ENCODE results near the gene SPSB4. TPM values are rescaled to one million over a fixed set of nuclear protein-coding genes. Genes with fewer than 3 reads are reported as not detected.

SPSB4 gene
- total and polyA plus RNA-seq, 9 donors, result 13.1 to 29.8 (median 26.6) TPM

DNA sequence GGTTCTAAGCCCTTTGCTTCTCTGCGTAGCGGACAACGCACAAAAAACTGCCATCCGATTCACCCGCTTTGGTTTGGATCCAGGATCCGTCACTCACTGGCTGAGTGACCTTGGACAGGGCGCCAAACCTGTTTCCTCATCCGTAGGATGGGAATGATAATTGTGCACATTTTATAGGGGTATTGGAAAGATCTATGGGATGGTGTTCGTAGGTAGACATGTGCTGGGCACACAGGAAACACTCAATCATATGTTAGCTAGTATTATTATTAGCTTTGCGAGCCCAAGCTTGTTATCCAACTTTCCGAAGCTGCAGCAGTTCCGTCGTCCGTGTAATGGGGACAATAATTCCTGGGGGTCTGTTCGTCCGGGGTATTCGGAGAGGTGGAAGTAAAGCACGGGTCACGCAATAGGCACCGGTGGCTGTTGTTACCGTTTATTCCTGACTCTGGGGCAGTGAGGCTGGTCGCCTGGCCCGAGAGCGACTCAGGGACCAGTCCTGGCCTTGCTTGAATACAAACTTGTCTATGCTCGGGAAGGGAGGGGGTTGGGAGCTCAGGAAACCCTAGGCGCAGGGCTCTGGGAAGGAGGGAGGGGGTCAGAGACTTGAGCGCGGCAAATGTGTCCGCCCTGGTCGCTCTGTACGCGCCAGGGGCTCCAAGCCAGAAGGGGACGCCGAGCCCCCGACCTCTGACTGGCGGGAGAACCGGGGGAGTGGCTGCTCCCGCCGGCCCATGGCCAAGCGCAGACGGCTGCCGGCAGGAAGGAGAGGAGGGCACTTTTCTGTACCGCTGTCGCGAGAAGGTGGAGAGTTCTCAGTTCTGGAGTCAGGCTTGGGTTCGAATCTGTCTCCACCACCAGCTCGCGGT is 1.3 kb downstream of the SPSB4 start:
- H3K27ac ChIP-seq (ENCODE audit: low read length), result peak overlapping the region; percentile 92
- under 1% methylated on average over 36 of the region's 48 CpGs for WGBS (ENCODE audit: insufficient coverage)
- DNase-seq, result peak; percentile 93
- H3K27me3 ChIP-seq (ENCODE audit: control insufficient read depth, insufficient read depth, low read length), result peaks cover 34% of the 10 kb centered on the region
- peaks cover 42% of the 10 kb centered on the region for H3K4me1 ChIP-seq (ENCODE audit: control insufficient read depth, insufficient read depth, low read length)
- peaks cover 5% of the 10 kb centered on the region for H3K36me3 ChIP-seq (ENCODE audit: control insufficient read depth, insufficient read depth, low read length)
- no peaks in the 10 kb centered on the region for H3K9me3 ChIP-seq (replicated peaks; ENCODE audit: control insufficient read depth, low read depth, low read length)
- H3K4me3 ChIP-seq (ENCODE audit: low read length), result peak overlapping the region; percentile 90

DNA sequence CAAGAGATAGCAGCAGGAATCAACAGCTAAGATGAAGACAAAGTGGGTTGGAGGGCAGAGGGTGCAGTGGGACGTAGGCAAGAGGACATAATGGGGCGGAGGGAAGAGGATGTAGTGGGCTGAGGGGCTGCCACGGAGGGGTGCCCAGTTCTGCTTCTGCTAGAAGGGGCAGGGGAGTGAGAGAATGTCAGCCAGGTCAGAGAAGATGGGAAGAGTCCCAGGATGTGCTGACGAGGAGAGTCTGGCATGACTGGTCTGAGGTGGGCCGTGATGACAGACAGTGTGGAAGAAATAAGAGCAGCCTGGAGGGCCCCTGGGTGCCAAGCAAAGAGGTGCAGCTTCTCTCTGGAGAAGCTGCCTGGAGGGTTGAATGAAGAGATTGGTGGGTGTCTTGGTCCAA is 4.0 kb downstream of the SPSB4 start:
- Histone ChIP-seq H3K27me3 (ENCODE audit: control insufficient read depth, insufficient read depth, low read length) (peaks cover 17% of the 10 kb centered on the region), H3K4me3 (ENCODE audit: low read length) (no peak overlapping the region), H3K4me1 (ENCODE audit: control insufficient read depth, insufficient read depth, low read length) (peaks cover 47% of the 10 kb centered on the region), H3K27ac (ENCODE audit: low read length) (no peak overlapping the region), H3K9me3 (replicated peaks; ENCODE audit: control insufficient read depth, low read depth, low read length) (peaks cover 6% of the 10 kb centered on the region), H3K36me3 (ENCODE audit: control insufficient read depth, insufficient read depth, low read length) (peaks cover 14% of the 10 kb centered on the region)
- 88% methylated on average over 5 of the region's 5 CpGs for WGBS (ENCODE audit: insufficient coverage)
- no peak for DNase-seq

DNA sequence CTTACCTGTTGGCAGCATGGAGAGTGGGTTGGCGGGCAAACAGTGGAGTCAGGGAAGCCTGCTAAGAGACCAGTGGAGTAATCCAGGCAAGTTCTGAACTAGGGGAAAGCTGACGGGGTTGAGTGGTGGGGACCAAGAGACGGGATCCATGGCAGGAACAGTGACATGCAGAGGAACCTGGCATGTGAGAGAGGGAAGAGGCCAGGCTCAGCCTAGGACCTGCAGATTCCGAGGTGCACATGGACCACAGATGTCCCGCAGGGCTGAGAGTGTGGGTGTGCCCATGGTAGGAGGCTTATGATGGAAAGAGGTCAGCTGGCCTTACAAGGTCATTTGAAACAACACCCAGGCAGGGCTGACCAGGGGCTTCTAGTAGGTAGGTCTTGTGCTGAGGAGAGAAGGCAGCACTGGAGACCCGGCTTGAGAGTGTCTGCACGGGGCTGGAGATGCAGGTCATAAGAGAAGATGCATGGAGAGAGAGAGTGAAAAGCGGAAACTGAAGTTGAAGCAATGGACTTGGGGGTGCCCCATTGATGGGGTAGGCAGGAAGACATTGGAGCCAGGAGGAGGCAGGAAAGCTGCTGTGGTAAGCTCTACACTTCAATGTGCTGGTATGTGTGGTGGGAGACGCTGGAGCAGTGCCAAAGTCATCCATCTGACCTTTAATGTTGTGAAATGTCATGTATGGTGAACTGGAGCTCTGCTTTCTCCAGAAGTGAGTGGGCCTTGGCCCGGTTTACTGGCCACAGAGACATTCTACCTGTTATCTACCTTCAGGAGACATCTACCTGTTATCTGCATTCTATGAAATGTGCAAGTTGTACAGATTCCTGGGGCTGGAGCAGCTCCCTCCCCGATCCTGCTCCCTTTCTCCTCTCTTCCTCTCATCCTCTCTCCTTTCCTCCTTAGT is 4.6 kb downstream of the SPSB4 start:
- 86% methylated on average over 10 of the region's 11 CpGs for WGBS (ENCODE audit: insufficient coverage)
- Histone ChIP-seq H3K4me3 (ENCODE audit: low read length) (no peak overlapping the region), H3K4me1 (ENCODE audit: control insufficient read depth, insufficient read depth, low read length) (peaks cover 43% of the 10 kb centered on the region), H3K27me3 (ENCODE audit: control insufficient read depth, insufficient read depth, low read length) (peaks cover 13% of the 10 kb centered on the region), H3K9me3 (replicated peaks; ENCODE audit: control insufficient read depth, low read depth, low read length) (peaks cover 6% of the 10 kb centered on the region), H3K27ac (ENCODE audit: low read length) (peak overlapping the region; percentile 65), H3K36me3 (ENCODE audit: control insufficient read depth, insufficient read depth, low read length) (peaks cover 14% of the 10 kb centered on the region)
- DNase-seq, result no peak

DNA sequence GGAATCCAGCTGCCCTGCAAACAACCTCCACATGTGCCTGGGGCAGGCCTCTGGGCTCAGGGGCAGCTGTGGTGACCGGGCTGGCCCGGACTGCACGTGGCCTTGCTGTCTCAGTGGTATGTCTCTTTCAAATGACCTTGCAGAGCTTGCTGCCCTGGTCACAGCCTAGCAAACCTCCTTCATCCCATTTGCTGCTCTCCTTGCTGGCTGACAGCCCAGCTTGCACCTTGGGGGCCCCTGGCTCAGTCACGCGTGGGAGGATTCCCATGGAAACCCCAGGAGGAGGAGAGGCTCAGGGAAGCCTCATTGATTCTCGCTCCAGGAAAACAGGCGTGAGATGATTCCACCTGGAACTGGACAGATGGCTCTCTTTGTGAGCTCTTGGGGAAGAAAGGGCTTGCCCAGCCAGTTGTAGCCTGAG is 5.6 kb downstream of the SPSB4 start:
- peaks cover 14% of the 10 kb centered on the region for H3K36me3 ChIP-seq (ENCODE audit: control insufficient read depth, insufficient read depth, low read length)
- no peak overlapping the region for H3K4me3 ChIP-seq (ENCODE audit: low read length)
- peaks cover 12% of the 10 kb centered on the region for H3K27me3 ChIP-seq (ENCODE audit: control insufficient read depth, insufficient read depth, low read length)
- peak overlapping the region; percentile 65 for H3K27ac ChIP-seq (ENCODE audit: low read length)
- 39% methylated on average over 5 of the region's 7 CpGs for WGBS (ENCODE audit: insufficient coverage)
- peak; percentile 53 for DNase-seq
- peaks cover 6% of the 10 kb centered on the region for H3K9me3 ChIP-seq (replicated peaks; ENCODE audit: control insufficient read depth, low read depth, low read length)
- peaks cover 41% of the 10 kb centered on the region for H3K4me1 ChIP-seq (ENCODE audit: control insufficient read depth, insufficient read depth, low read length)

DNA sequence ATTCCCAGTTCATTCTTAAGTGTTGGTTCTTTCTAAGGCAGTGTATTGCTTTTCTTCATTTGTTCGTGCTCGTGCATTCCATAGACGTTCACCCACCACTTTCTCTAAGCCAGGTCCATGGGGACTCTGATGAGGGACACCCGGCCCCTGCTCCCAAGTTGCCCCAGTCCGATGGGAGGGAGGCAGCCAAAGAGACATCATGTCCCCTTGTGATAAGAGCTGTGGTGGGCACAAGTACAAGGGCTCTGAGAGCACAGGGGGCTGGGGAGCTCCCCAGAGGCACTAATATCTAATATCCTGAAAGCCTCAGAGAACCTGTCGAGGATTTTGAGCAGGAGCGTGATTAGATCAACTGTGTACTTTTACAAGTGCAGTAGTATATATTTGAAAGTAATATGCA is 6.3 kb downstream of the SPSB4 start:
- H3K27ac ChIP-seq (ENCODE audit: low read length), result no peak overlapping the region
- H3K4me1 ChIP-seq (ENCODE audit: control insufficient read depth, insufficient read depth, low read length), result peaks cover 37% of the 10 kb centered on the region
- no peak overlapping the region for H3K4me3 ChIP-seq (ENCODE audit: low read length)
- 58% methylated on average over 2 of the region's 7 CpGs for WGBS (ENCODE audit: insufficient coverage)
- no peak for DNase-seq
- H3K36me3 ChIP-seq (ENCODE audit: control insufficient read depth, insufficient read depth, low read length), result peaks cover 14% of the 10 kb centered on the region
- peaks cover 5% of the 10 kb centered on the region for H3K27me3 ChIP-seq (ENCODE audit: control insufficient read depth, insufficient read depth, low read length)
- H3K9me3 ChIP-seq (replicated peaks; ENCODE audit: control insufficient read depth, low read depth, low read length), result peaks cover 6% of the 10 kb centered on the region

DNA sequence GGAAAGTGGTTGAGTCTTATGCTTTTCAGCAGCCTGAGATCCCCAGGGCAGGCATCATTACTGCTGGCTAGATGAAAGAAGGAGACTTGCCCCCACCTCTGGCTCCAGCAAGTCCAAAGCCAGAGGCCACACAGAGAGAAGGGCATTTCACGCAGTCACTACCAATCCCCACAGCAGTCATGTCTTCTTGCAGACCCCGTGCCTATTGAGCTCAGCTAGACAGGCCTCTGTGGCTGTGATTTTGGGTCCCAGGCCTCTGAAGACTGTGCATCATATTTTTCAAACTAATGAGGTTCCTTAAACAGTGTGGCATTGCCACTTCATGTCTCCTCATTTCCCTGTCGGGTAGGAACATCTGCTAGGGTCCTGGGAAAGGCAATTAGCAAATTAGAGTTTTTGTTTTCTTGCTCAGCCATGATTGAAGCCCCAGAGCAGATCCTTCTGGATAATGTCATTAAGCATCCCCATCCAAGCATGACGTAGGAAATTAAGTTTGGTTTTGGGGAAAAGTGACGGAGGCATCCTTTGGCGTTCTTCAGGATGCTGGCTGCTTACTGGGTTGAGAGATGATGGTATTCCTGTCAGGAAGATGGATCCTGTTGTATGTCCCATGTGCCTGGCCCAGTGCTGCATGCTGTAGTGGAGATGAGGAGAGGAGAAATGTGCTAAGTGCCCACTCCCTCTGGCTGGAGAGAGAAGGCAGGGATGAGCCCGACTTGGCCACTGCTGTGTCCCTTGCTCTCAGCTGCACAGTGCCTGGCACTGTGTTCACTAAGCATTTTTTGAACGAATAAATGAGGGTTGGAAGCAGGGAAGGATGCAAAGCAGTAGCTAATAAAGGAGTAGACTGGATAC is 7.0 kb downstream of the SPSB4 start:
- H3K9me3 ChIP-seq (replicated peaks; ENCODE audit: control insufficient read depth, low read depth, low read length), result peaks cover 6% of the 10 kb centered on the region
- DNase-seq, result no peak
- no peak overlapping the region for H3K4me3 ChIP-seq (ENCODE audit: low read length)
- 88% methylated on average over 6 of the region's 8 CpGs for WGBS (ENCODE audit: insufficient coverage)
- no peak overlapping the region for H3K27ac ChIP-seq (ENCODE audit: low read length)
- peaks cover 34% of the 10 kb centered on the region for H3K4me1 ChIP-seq (ENCODE audit: control insufficient read depth, insufficient read depth, low read length)
- H3K27me3 ChIP-seq (ENCODE audit: control insufficient read depth, insufficient read depth, low read length), result no peaks in the 10 kb centered on the region
- H3K36me3 ChIP-seq (ENCODE audit: control insufficient read depth, insufficient read depth, low read length), result peaks cover 14% of the 10 kb centered on the region

DNA sequence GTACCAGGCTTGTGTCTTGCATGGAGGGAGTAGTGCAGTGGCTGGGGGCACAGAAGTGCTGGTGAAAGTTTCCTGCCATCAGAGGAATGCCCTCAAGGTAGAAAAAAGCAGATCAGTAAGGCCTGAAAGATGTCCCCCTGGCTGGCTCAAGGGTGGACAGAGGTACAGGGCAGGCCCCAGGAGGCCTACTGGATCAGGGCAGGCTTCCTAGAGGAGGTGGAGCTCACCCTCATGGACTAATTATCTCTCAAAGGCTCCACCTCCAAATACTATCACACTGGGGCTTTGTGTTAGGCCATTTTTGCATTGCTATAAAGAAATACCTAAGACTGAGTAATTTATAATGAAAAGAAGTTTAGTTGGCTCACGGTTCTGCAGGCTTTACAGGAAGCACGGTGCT is 7.8 kb downstream of the SPSB4 start:
- H3K4me1 ChIP-seq (ENCODE audit: control insufficient read depth, insufficient read depth, low read length), result peaks cover 35% of the 10 kb centered on the region
- 94% methylated on average over 2 of the region's 2 CpGs for WGBS (ENCODE audit: insufficient coverage)

DNA sequence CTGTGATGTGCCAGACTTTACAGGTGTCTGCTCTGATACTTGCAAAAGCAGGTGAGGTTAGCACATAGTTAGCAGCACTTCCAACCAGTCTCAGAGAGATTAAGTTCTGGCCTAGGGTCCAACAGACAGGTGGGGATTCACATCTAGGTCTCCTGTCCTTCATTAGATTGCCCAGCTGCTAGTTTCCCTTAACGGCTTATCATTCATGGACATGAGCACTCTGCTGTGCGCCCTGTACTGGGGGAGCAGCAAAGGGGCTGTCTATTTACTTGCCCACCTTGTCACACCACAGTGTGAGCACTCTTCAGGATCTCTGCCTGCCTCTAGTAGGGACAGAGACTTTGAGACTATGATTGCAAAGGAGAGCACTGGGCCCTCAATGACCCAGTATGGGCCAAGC is 8.7 kb downstream of the SPSB4 start:
- WGBS (ENCODE audit: insufficient coverage), result no CpG with 5 or more reads among the region's 2 CpGs
- H3K36me3 ChIP-seq (ENCODE audit: control insufficient read depth, insufficient read depth, low read length), result peaks cover 14% of the 10 kb centered on the region
- no peak overlapping the region for H3K4me3 ChIP-seq (ENCODE audit: low read length)
- H3K27ac ChIP-seq (ENCODE audit: low read length), result no peak overlapping the region
- no peaks in the 10 kb centered on the region for H3K27me3 ChIP-seq (ENCODE audit: control insufficient read depth, insufficient read depth, low read length)
- H3K4me1 ChIP-seq (ENCODE audit: control insufficient read depth, insufficient read depth, low read length), result peaks cover 41% of the 10 kb centered on the region
- peaks cover 6% of the 10 kb centered on the region for H3K9me3 ChIP-seq (replicated peaks; ENCODE audit: control insufficient read depth, low read depth, low read length)
- DNase-seq, result no peak

More for the DNA sequence above, 7.8 kb downstream of the SPSB4 start:
- H3K27me3 ChIP-seq (ENCODE audit: control insufficient read depth, insufficient read depth, low read length), result no peaks in the 10 kb centered on the region
- DNase-seq, result no peak
- H3K9me3 ChIP-seq (replicated peaks; ENCODE audit: control insufficient read depth, low read depth, low read length), result peaks cover 6% of the 10 kb centered on the region
- H3K27ac ChIP-seq (ENCODE audit: low read length), result no peak overlapping the region
- no peak overlapping the region for H3K4me3 ChIP-seq (ENCODE audit: low read length)
- H3K36me3 ChIP-seq (ENCODE audit: control insufficient read depth, insufficient read depth, low read length), result peaks cover 14% of the 10 kb centered on the region

DNA sequence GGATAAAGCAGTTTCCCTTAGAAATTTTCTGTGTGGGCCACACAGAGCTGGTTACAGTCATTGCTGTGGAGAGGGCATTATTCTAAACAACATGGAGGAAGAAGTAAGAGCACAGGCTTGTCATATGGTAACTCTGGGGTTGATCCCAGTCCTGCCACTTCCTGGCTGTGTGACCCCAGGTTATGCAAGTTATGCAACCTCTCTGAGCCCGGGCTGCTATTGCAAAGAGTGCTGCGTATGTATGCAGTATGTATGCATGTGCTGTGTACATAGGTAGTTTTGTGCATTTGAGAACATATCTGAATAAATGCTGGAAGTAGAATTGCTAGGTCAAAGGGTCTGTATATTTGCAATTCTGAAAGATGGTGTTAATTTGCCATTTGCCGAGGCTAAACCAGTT is 9.2 kb downstream of the SPSB4 start:
- Histone ChIP-seq H3K27me3 (ENCODE audit: control insufficient read depth, insufficient read depth, low read length) (no peaks in the 10 kb centered on the region), H3K4me1 (ENCODE audit: control insufficient read depth, insufficient read depth, low read length) (peaks cover 42% of the 10 kb centered on the region), H3K9me3 (replicated peaks; ENCODE audit: control insufficient read depth, low read depth, low read length) (peaks cover 6% of the 10 kb centered on the region), H3K27ac (ENCODE audit: low read length) (no peak overlapping the region), H3K36me3 (ENCODE audit: control insufficient read depth, insufficient read depth, low read length) (peaks cover 14% of the 10 kb centered on the region), H3K4me3 (ENCODE audit: low read length) (no peak overlapping the region)
- WGBS (ENCODE audit: insufficient coverage), result 100% methylated on average over 2 of the region's 3 CpGs
- DNase-seq, result no peak

Measured in muscle of leg (tissue), 11 donors.